Subcutaneous adipose tissue (tissue), 4 donors: Measurements from ENCODE around the gene C10orf105. TPM values are rescaled to one million over a fixed set of nuclear protein-coding genes. Genes with fewer than 3 reads are reported as not detected.

Experiments used
- CTCF ChIP-seq: fragments of 450-650 bp; IDR thresholded peaks from one replicate; pipeline ENCODE4 v1.5.1; 2016; ENCODE audit warnings: low read depth, mild to moderate bottlenecking, control low read depth, antibody characterized with exemption, moderate library complexity
- total RNA-seq, 4 donors: library from RNA; depleted of rRNA; stranded (reverse); fragments of >200 nt; gene quantifications; one replicate each; pipeline ENCODE4 v1.1.0, GENCODE V29; 2016

Gene C10orf105
- total RNA-seq, 4 donors from 2014 or later, result 0.19 to 0.22 TPM; not detected in 2

- no peak for TF ChIP-seq CTCF
These were observed 34.5 kb upstream of the C10orf105 start for GRCh38 chr10:71753960-71754505.

- TF ChIP-seq CTCF, result no peak
These were observed 33.7 kb upstream of the C10orf105 start for GRCh38 chr10:71753091-71753959.

- TF ChIP-seq CTCF, result no peak
These were observed 33.0 kb upstream of the C10orf105 start for GRCh38 chr10:71752391-71753090.

- no peak for TF ChIP-seq CTCF
These were observed 32.1 kb upstream of the C10orf105 start for GRCh38 chr10:71751515-71752224.

- no peak for TF ChIP-seq CTCF
These were observed 31.4 kb upstream of the C10orf105 start for GRCh38 chr10:71750986-71751385.

GRCh38 chr10:71750124-71750841, 30.7 kb upstream of the C10orf105 start:
- TF ChIP-seq CTCF, result no peak
